Mucosa of descending colon (tissue), 3 donors: ENCODE data around the gene AFAP1L1. TPM values are rescaled to one million over a fixed set of nuclear protein-coding genes. Genes with fewer than 3 reads are reported as not detected.
A peak's percentile ranks its signal among the peaks of the same experiment; 100 is the strongest.

Source experiments
- ATAC-seq: fragments of 200-7000 bp; cut with Tn5 transposase; one replicate; pipeline ENCODE4 v1.9.1; 2020; ENCODE audit warnings: mild to moderate bottlenecking, moderate library complexity
- DNase-seq, 3 donors: peaks; one replicate each; pipeline ENCODE4 v3.0.0-alpha.2; 2020
- H3K36me3 ChIP-seq: fragments of 200-600 bp; one replicate; pipeline ENCODE4 v1.8.0; 2021; ENCODE audit warnings: low read depth, mild to moderate bottlenecking
- H3K4me1 ChIP-seq: fragments of 200-600 bp; one replicate; pipeline ENCODE4 v1.8.0; 2021; ENCODE audit warnings: low read depth, mild to moderate bottlenecking
- H3K4me3 ChIP-seq: fragments of 200-600 bp; one replicate; pipeline ENCODE4 v1.8.0; 2021; ENCODE audit warnings: mild to moderate bottlenecking
- H3K9me3 ChIP-seq: fragments of 200-600 bp; one replicate; pipeline ENCODE4 v1.8.0; 2021; ENCODE audit warnings: mild to moderate bottlenecking
- intact Hi-C, 2 donors: fragments of 100-400 bp; cut with DNase I in 1 of 2; cut with micrococcal nuclease in 1 of 2; formaldehyde crosslinking; loops; one replicate each; pipeline versions ENCODE4 v1.11.0 to v1.11.1; 2022; cut with DNase I, micrococcal nuclease
- total RNA-seq, 3 donors: library from RNA; stranded (reverse); fragmentation: NEBNext Ultra II Directional in 2 of 3; extraction: Animal tissue kit (Norgen Biotek cat#: 25700) in 2 of 3; gene quantifications; one replicate each; pipeline versions ENCODE4 v1.2.1 to v1.2.4, GENCODE V29; 2021 to 2023
- TF ChIP-seq, protein P1 (sequence below): fragments of 200-600 bp; IDR thresholded peaks from one replicate; pipeline ENCODE4 v1.8.0; 2022; ENCODE audit warnings: antibody characterized with exemption, mild to moderate bottlenecking
- donor health status: DM: no; HTN: no; CAD: no; lungs with moderate emphysema.
- donor health status: DM: no; HTN: no; CAD: no.
- donor health status: DM: no; HTN: yes; CAD: no.

Gene AFAP1L1
- total RNA-seq, 3 donors from 2014 or later = 1.5 to 7.3 (median 1.9) TPM

DNA sequence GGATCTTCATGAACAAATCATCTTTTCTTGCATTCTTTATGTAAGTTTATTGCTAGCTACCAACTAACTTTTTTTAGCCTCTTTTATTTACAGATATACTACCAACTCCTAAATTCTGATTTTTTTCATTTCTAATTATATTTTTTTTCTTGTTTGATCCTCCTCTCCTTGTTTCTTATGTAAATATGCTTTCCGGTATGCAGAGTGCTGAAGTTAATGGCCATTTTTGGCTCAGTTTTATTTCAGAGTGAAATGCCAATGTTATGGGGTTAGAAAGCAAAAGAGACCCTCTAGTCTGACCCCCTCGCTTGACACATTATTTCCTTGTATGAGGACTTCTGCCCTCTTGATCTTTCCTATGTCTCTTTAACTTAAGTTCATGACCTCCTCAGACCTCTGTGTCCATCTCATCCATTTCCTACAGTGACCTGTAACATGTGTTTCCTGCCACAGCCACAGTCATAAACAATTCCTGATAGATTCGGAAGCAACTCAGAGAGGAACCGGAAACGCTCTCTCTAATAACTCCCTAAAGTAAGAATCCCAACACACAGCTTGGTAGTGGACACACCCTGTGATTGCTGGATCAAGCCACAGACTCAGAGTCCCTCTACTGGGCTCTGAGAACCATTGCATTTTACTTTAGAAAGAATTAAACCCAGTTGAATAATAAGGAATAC lies 42.9 kb upstream of the AFAP1L1 start:
- intact Hi-C loops = loop anchor here in 1 of 2 donors (5.0 kb wide), 1 partner anchor 86 kb away; the partner anchor contains the start of gene ABLIM3
- H3K4me3 ChIP-seq = no peak overlapping the region
- TF ChIP-seq, protein P1, sequence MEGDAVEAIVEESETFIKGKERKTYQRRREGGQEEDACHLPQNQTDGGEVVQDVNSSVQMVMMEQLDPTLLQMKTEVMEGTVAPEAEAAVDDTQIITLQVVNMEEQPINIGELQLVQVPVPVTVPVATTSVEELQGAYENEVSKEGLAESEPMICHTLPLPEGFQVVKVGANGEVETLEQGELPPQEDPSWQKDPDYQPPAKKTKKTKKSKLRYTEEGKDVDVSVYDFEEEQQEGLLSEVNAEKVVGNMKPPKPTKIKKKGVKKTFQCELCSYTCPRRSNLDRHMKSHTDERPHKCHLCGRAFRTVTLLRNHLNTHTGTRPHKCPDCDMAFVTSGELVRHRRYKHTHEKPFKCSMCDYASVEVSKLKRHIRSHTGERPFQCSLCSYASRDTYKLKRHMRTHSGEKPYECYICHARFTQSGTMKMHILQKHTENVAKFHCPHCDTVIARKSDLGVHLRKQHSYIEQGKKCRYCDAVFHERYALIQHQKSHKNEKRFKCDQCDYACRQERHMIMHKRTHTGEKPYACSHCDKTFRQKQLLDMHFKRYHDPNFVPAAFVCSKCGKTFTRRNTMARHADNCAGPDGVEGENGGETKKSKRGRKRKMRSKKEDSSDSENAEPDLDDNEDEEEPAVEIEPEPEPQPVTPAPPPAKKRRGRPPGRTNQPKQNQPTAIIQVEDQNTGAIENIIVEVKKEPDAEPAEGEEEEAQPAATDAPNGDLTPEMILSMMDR = peak; percentile 44

DNA sequence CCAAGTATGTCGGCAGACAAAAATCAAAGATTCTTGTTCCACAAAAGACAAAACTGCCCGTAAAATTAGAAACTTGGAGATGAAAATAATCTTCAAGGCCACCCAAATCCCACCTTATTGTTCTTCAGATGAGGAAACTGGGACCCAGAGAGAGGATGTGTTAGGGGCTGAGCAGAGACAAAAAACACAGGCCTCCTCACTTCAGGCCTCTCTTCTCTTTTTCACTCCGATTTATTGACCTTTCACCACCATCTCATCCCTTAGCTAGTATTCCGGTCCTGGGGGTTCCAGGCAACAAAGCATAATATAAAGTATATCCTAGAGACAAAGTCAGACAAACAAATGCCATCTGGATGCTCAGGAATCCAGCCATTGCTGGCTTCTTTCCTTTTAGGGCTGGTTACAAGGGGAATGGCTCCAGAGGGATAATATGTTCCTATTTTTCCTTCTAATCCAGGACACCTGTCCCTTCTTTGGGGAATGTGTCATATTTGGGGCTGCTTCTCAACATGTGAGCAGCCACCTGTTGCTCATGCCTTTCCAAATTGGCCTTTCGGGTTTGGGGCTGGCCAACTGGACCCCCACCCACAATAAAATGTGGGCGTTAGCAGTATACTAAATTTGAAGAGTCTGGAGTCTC lies 42.2 kb upstream of the AFAP1L1 start:
- intact Hi-C loops = loop anchor here in 1 of 2 donors (5.0 kb wide), 1 partner anchor 87 kb away; the partner anchor contains the start of gene ABLIM3
- TF ChIP-seq, protein P1 = no peak

More for the DNA sequence above, 42.9 kb upstream of the AFAP1L1 start:
- no peaks in the 10 kb centered on the region for H3K9me3 ChIP-seq
- peak; percentile 90 for ATAC-seq
- no peaks in the 10 kb centered on the region for H3K36me3 ChIP-seq
- H3K4me1 ChIP-seq = no peaks in the 10 kb centered on the region
- DNase-seq = peak in 1 of 3 donors; percentile 45

DNA sequence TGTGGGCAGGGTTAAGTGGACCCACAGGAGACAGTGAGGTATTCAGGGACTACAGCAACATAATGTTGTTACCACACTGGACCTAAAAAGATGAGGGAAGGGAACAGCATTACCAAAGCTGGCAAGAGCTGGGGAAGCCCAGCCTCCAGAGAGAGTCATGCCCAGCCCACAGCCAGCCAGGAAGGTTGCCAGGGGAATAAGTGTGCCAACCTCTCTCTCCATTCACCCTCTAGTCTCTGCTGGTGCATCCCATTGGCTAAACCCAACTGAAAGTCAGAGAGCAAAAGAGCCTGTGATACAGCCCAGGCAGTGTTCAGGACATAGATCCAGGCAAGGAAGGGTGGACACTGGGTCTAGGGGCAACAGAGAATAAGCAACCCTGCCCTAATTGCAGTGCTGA lies 35.8 kb upstream of the AFAP1L1 start:
- no peak overlapping the region for H3K4me3 ChIP-seq
- no peaks in the 10 kb centered on the region for H3K4me1 ChIP-seq
- TF ChIP-seq, protein P1 = no peak
- no peaks in the 10 kb centered on the region for H3K36me3 ChIP-seq
- no peak for ATAC-seq
- no peaks in the 10 kb centered on the region for H3K9me3 ChIP-seq
- intact Hi-C loops = no loop called here
- no peak for DNase-seq

More for the DNA sequence above, 42.2 kb upstream of the AFAP1L1 start:
- DNase-seq = no peak
- no peaks in the 10 kb centered on the region for H3K4me1 ChIP-seq
- H3K4me3 ChIP-seq = no peak overlapping the region
- no peak for ATAC-seq
- H3K9me3 ChIP-seq = no peaks in the 10 kb centered on the region
- H3K36me3 ChIP-seq = no peaks in the 10 kb centered on the region

DNA sequence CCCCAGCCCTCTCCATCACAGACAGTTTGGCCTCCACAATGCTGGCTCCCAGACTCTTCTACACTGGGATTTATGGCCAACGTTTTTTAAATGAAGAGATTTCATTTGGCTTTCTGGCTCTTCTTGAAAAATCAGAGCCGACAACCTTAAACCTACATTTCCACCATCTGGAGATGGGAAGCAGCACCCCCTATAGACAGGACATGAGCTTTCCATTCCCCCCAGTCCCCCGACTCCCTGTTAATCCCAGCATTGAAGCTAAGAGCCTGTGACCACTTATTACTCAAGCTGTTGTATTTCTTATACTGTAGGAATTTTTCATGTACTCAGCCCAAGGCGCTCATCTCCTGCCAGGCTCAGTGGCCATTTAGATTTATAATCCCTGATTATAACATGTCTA lies 34.0 kb upstream of the AFAP1L1 start:
- intact Hi-C loops = no loop called here
- Histone ChIP-seq H3K36me3 (no peaks in the 10 kb centered on the region), H3K4me3 (no peak overlapping the region), H3K9me3 (no peaks in the 10 kb centered on the region), H3K4me1 (no peaks in the 10 kb centered on the region)
- TF ChIP-seq, protein P1 = no peak
- ATAC-seq (no peak), DNase-seq (no peak)

DNA sequence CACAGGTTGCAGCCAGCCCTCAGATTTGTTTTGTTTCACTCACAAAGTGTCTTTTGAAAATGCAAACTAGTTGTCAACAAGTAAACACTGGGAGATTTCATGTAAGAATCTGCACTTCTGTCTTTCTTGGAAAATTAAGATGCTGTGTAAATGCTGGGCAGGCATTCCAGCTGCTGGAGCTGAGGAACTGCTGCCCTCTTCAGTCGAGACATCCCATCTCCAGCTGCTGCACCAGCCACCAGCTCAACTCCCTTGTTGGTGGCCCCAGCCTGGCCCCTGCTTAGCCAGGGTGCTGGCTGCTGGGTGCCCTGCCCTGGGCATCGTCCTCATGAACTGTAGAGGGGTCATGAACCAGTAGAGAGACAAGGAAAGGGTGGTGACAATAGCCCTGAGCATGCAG lies 33.1 kb upstream of the AFAP1L1 start:
- no peaks in the 10 kb centered on the region for H3K36me3 ChIP-seq
- ATAC-seq (no peak), DNase-seq (no peak)
- no peaks in the 10 kb centered on the region for H3K4me1 ChIP-seq
- no peaks in the 10 kb centered on the region for H3K9me3 ChIP-seq
- TF ChIP-seq, protein P1 = no peak
- intact Hi-C loops = no loop called here
- H3K4me3 ChIP-seq = no peak overlapping the region
